T-helper 2 cell treated with Interferon-gamma antibody and Interleukin-4, amounts not matched to agents 100 ng/mL and 5 ng/mL, for 36 hours (primary cell): ENCODE measurements around the gene SH2D3A. TPM values are rescaled to one million over a fixed set of nuclear protein-coding genes. Genes with fewer than 3 reads are reported as not detected.

Experiments
- intact Hi-C: fragments of 100-400 bp; cut with micrococcal nuclease; formaldehyde crosslinking; loops from one replicate; pipeline ENCODE4 v1.15.1; 2023
- total RNA-seq: library from RNA; stranded (reverse); gene quantifications from 2 replicates; pipeline ENCODE4 v1.2.3, GENCODE V29; 2022

SH2D3A gene
- total RNA-seq, 1 donor from 2014 or later, result 21.0 TPM

DNA sequence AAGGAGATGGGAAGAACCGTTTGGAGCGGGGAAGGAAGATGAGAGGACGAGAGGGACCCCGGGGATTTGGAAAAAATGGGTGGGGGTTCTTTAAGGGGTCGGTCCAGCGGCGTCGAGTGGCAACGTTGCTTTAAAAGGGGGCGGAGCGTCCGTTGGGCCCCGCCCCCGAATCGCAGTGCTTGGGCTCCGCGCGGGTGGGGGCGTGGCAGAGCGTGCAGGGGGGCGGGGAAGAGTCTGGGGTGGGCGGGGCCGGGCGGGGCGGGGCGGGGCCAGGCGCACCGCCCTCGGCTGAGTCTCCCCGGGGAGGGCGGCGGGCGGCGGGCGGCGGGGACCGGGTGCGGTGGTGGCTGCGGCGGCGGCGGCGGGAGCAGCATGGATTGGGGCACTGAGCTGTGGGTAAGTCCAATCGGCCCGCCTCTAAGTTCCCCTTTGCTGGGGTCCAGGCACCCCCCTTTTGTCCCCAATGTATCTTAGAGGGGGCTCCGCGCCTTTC lies 27.8 kb downstream of the SH2D3A start, which contains the start of gene TRIP10:
TSS of gene TRIP10 (plus strand) at position 291 of the 493 bp plus-strand sequence. CDS start at position 373, 82 bp downstream.
- intact Hi-C loops, result loop anchor here (1.0 to 5.0 kb wide), 3 partner anchors 28 to 207 kb away; partner anchors contain the start of genes SH2D3A and TNFSF9

DNA sequence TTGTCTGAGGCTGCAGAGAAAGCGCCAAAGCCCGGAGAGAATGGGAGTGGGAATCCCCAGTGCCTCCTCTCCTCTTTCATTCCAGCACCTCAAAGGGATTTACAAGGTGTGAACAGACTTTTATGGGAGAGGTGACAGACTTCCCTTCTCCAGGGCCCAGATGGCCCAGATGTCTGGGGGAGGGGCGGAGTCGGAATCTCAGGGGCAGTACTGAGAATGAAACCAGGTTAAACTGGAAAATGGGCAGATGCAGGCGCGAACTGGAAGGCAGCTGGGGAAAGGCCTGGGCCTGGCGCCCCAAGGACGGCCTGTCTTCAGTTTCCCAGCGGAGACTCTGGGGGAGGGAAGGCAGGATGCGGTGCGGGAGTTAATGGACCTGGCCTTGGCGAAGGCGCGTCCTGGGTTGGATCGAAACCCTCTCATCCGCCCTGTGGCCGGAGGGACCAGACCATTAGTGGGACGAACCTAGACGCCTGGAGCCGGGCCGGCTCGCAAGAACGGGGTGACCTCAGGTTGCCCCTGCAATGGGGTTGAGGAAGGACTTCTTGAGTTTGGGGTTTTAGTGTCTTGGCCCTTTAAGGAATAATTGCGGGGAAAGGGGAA lies 28.3 kb downstream of the SH2D3A start:
- intact Hi-C loops, result loop anchor here (1.0 to 5.0 kb wide), 5 partner anchors 28 to 207 kb away; partner anchors contain the start of genes SH2D3A, TNFSF9 and VAV1

DNA sequence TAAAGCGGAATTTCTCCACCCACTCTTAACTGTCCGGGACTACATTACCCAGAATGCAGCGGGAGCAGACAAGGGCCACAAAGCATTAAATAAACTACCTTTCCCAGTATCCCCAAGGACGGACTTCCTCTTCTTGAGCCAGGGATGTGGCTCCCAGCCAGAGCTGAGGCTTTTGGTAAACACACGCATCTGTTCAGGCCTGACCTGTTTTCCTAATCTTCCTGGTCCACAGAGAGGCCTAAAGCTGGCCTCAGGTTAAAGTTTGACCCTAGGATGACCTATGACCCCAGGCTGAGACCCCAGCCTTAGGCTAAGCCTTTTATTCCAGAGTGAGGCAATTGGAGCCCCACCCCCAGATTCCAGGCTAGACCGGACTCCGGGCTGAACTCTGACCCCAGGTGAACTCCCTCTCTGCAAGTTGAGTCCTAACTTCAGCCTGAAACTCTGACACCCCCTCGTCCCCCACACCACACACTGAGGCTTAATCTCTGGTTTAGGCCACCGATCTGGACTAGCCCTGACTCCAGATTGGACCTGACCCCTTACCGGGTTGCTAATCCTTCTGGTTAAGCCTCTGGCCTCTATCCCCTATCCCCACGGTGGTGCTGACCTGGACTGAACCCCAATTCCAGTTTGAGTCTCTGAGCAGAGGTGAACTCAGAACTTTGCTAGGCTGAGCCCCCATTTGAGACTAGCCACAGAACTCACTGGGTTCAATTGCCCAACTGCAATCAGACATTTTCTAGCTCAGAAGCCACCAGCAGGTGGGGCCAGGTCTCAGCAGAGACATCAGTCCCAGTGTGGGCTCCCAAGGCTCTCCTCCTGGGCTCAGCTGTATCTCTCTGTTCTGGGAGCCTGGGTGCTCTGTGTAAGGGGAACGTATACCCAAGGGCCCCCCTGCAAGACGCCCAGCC lies 29.1 kb downstream of the SH2D3A start:
- intact Hi-C loops, result loop anchor here (1.0 to 5.0 kb wide), 8 partner anchors 15 to 313 kb away; partner anchors contain the start of genes TNFSF9 and VAV1

DNA sequence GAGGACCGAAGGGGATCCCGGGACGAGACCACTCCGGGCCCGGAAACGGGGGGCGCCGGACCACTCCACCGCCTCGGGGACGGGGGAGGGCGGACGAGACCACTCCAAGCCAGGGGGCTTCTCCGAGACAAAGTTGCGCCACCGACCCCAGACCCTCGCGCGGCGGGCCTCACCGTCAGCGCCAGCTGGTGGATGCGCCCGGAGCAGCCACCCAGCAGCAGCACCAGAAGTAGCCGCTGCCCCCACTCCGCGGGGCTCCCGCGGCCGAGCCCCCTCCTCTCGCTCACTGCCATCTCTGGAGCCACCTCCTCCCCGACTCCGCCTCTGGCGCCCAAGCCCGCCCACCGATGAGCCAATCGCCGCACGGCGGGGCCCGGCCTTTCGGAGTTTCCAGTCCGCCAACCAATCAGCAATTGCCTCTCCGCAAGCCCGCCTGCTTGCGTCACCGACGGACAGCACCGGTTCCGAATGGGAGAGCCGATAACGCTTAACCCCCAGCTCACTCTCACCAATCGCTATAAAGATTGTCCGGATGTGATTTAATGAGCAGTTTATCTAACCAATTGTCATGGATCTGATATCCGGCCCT lies 29.9 kb downstream of the SH2D3A start, which contains the start of gene GPR108:
TSS of gene GPR108 (minus strand) at position 297 of the 589 bp plus-strand sequence. CDS start at position 293, 4 bp downstream.
- intact Hi-C loops, result loop anchor here (1.0 to 5.0 kb wide), 6 partner anchors 16 to 312 kb away; partner anchors contain the start of gene TNFSF9

DNA sequence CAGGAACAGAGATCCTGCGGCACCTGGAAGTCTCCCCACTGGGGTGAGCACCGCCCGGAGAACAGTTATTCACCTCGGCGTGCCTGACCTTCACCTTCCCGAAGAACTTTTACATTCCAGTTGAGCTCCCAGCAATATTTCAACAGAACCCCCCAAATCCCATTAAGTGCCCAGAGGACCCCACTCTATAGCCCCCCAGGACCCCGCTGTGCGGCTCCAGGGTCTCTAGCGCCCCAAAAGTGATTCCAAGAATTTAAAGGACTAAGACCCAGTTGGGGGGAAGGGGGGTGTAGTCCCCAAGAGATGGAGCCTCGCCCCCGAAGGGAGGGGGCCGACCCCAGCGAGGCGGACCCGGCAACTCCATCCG lies 30.3 kb downstream of the SH2D3A start:
- intact Hi-C loops, result loop anchor here (1.0 to 5.0 kb wide), 7 partner anchors 16 to 312 kb away; partner anchors contain the start of gene TNFSF9

DNA sequence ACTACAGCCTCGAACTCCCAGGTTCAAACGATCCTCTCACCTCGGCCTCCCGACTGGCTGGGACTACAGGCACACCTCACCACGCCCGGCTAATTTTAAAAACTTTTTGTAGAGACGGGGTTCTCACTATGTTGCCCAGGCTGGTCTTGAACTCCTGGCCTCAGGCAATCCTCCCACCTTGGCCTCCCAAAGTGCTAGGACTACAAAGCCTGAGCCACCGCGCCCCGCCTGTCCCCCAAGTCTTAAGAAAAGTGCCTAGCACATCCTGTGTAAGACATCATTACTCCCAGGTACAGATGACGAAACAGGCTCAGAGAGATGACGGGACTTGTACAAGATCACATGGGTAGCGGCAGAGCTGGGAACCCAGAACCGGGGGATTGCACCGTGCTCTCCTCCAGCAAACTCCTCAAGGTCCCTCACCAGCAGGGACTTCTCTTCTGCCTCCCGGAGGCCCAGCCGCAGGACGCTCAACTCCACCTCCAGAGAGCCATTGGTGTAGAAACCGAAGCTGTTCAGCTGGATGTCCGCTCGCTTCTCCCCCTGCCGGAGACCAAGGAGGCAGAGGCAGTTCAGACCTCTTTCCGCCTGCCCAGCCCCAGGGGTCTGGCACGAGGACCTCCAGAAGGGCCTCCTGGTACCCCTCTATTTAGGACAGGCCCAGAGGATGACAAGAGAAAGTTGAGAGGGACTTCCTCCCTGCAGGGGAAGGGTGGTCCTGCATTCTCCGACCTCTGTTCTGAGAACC lies 30.9 kb downstream of the SH2D3A start:
- intact Hi-C loops, result loop anchor here (1.0 to 5.0 kb wide), 3 partner anchors 66 to 204 kb away; partner anchors contain the start of gene TNFSF9

DNA sequence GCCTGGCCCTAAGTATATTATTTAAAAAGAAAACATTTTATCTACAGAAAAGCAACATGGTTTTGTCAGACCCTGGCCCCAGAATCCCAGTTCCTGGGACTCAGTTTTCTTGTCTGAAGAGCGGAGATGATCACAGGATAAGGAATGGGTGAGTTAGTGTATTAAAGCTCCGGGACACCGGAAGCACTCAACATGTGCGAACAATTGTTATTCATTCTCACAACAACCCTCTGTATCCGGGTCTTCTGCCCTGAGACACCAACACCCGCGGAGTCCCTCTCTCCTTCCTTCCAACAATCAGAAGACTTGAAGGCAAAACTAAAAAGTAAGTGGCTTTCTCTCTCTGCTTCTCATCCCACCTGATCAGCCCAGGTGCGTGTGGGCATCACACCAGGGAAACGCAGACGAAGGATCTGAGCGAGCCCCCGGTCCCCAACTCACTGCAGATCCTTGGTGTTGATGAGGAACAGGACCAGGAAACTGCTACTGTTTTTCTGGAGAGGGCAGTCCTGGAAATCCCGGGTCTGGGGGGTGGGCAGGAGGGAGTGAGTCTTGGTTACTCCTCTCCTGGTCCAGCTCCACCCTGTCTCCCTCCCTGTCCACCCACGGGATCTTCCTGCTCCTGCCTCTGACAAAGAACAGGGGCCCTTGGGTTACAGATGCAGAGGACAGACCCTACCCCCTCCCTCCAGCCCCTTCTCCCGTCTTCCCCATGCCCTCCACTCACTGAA lies 31.9 kb downstream of the SH2D3A start:
- intact Hi-C loops, result loop anchor here (5.0 kb wide), 2 partner anchors 67 to 203 kb away; partner anchors contain the start of gene TNFSF9

DNA sequence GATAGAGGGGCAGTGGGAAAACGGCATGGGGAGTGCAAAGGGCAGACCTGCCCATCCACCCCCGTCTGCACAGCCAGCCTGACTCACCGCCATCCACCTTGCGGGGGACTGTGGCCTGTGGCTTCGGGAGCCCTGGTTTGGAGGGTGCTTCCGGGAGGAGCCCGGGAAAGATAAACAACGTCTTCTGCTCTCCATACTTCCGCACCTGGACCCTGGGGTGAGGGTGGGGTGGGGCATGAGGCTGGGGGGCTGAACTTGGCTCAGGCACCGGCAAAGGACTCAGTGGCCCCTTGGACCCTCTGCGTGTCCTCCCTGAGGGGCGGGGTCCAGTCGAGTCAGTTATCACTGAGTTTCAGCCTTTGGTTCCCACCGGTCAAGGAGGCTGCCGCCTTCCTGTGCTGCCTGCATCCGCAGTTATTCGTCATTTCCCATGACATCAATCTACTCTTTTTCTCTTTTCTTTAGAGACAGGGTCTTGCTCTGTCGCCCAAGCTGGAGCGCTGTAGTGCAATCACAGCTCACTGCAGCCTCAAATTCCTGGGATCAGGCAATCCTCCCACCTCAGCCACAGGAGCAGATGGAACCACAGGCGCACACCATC lies 33.0 kb downstream of the SH2D3A start:
- intact Hi-C loops, result no loop called here

DNA sequence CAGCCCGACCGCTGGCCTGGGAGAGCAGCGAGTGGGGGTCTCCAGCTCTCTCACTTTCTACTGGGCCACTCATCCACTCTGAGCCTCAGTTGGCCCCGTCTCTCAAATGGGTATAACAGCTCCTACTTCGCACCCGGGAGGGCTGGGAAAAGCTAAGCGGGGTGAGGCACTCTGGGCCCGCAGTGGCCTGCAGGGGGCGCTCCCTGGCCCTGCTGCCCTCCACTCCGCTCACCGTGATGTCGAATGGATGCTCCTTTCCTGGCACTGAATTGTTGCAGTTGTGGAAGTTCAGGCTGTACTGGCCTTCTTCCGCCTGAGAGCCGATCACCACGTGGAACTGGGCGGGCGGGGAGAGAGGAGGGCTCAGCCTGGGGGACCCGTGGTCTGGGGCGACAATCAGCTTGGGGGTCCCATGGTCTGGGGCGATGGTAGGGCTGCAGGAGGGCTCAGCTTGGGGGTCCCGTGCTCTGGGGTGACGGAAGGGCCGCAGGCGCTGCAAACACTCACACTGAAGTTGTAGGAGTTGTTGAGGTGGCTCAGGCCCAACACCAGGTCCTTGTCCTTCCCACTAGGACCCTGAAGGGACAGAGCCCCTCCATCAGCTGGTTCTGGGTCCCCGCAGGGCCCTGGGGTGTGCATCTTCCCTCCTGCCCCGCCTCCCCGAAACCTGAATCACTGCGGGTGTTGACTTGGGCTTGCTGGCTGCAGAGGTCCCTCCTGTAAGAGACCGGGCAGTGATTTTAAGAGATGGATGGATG lies 33.7 kb downstream of the SH2D3A start:
- intact Hi-C loops, result no loop called here

DNA sequence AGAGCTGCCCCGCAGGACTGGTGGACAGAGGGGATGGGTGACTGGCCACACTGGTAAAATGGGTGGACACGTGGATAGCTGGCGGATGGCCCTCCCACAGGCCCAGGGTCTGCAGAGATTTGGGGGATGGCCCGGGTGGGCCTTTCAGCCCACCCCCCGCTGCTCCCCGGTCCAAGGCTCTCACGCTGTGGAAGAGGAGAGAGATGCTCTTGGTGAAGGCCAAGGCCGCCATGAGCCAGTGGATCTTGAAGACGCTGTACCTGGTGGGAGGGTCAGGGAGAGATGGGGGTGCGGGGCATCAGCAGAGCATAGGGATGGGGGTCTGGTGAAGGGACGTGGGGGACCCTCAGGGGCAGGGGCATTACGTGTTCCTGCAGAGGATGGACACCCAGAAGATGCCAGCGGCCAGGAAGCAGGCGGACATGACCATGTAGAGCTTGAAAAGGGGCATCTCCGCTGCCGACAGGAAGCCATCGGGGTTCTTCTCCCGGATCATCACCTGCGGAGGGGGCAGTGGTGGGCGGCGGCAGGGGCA lies 34.4 kb downstream of the SH2D3A start:
- intact Hi-C loops, result no loop called here

DNA sequence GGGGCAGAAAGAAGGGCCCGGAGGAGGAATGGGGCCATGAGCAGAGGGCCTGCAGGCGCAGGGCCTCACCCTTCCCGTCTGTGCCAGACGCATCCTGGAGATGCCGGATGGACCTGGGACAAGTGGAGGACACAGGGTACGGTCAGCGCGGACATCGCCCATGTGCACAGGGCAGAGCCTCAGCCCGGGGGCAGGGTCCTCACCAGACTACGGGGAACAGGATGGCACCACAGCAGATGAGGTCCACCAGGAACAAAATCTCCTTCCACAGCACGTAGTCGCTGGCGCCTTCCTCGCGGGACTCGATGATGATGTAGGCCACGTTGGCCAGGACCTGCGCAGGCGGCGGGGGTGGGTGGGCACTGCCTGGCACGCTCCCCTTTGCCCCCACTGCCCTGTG lies 35.4 kb downstream of the SH2D3A start:
- intact Hi-C loops, result no loop called here

DNA sequence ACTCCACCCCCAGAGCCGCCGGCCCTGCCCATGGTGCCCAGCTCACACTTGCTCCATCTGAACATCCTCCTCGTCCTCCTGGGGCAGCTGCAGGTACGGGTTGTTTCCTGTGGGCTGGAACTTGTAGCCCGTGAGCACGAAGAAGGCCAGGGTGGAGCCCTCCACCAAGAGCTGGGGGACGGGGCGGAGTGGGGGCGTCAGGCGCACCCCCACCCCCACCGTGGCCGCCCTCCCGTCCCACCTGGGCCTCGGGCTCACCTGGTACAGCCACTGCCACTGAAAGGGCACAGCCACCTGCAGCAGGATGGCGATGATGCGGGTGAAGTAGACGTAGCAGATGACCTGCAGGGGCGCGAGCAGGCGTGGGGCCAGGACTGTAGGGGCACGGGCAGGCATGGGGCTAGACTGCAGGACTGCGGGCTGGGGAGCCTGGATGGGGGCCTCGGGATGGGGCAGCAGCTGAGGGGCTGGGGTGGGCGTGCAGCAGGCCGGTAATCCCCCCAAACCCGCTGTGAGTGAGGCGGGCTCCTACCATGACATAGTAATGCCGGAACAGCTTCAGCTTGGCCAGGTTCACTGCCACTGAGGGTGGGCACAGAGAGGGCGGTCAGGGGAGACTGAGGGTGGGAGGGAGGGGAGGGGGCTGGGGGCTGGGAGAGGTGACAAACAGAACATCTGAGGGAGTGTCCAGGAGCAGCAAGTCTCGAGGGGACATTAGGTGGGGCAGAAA lies 36.1 kb downstream of the SH2D3A start:
- intact Hi-C loops, result no loop called here

DNA sequence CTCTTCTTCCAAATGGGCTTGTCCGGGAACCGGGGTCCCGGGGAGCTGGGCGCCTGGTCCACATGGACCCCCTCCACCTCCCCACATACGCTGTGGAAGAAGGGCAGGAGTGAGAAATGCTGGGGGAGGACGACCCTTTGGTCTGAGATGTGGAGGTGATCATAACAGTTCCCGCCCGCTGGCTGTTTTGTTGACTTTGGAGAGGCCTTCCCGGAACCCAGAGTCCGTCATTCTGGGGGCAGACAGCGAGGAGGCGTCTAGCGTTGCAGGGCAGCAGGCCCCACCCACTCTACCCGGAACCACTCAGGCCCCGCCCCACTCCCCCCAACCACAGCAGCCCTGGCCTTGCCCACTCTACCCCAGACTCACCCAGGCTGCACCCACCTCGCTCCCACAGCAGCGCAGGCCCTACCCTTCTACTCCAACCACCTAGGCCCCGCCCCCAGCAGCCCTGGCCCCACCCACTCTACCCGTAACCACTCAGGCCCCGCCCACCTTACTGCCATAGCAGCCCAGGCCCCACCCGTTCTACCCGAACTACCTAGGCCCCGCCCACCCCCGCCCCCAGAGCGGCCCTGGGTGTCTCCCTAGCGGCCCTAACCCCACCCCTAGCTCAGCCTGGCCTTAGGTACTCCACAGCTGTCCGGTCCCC lies 37.0 kb downstream of the SH2D3A start:
- intact Hi-C loops, result no loop called here

DNA sequence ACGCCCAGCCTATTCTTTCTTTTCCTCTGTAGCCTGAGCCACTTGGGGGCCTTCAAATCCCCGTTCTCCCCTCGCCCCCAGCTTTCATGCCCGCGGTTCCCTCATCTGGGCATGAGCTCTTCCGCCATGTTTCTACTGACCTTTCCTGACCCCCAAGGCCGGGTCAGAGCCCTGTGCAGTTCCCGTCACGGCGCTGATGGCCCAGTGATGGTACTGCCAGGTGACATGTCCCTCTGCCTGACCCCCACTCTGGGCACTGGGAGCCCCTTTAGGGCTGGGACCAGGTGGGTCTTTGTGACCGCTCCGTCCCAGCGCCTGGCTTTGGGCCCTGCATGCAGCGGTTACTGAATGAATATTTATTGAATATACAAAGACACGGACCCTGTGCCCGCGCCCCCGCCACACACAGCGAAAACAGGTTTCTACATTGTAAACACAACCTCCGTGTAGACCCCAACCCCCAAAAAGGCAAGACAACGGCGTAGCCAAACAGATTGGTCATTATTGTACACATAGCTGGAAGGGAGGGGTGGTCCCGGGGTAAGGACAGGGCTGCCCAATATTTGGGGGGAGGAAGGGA lies 37.6 kb downstream of the SH2D3A start:
- intact Hi-C loops, result no loop called here

DNA sequence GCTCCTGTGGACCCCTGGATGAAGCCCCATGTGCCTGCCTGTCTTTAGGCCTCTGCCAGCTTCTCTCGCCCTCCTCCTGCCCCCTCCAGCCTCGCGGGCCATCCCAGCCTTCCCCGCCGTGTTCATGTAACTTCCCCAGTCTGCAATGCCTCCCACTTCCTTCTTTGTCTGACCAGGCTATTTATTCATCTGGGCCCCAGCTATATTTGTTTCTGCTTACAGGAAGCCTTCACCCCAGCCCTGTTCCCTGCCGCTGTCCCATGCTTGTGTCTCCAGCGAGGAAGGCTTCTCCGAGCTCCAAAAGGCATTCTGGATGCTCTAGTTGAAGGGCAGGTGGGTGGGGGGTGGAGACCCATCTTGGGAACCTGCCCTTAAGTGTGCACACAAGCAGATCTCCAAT lies 38.9 kb downstream of the SH2D3A start:
- intact Hi-C loops, result no loop called here

DNA sequence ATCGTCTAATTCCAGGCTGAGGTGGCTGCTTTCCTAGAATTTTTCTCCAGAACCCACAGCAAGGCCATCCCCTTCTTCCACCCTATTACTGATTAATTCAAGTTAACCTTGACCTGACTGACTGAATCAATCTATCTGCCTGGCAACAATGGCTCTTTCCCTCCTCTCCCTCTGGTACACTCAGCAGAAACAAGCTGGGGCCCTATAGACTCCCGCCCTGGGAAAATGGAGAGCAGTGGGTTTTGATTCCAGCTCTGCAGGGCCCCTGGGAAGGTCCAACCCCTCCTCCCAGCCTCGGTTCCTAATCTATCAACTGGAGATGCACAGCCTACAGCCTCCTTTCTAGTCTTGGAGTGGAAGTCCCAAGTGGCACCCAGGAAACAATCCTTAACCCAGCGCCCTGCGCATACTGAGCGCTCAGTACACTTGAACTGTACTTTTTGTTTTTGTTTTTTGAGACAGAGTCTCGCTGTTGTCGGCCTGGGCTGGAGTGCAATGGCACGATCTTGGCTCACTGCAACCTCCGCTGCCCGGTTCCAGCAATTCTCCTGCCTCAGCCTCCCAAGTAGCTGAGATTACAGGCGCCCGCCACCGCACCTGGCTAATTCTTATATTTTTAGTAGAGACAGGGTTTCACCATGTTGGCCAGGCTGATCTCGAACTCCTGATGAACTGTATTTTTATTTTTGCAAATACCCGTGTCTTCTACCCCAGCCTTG lies 41.6 kb downstream of the SH2D3A start:
- intact Hi-C loops, result no loop called here
